ENCODE measurements around the gene ZNF385C. TPM values are rescaled to one million over a fixed set of nuclear protein-coding genes. Genes with fewer than 3 reads are reported as not detected.

ZNF385C gene
- total RNA-seq, 1 donor from 2014 or later: under 0.01 TPM

DNA sequence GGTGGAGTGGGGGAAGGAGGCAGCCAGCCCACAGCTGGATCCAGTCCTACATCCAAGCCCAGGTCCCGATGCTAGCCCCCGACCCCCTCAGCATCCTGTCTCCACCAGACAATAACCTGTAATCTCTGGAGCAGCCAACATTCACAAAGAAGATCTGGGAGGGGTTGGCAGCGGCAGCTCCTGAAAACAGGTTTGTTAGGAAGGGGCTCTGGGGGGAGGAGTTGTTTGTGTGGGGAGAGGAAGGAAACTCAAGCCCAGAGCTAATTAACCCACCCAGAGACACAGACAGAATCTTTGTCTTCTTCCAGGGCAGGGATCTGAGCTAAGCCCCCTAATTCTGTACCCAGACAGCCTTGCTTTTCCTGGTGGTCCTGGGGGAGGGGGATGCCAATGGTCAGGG, 43.2 kb downstream of the ZNF385C start:
- FAIRE-seq (no peak), DNase-seq (ENCODE audit: low read depth) (no peak)
- Histone ChIP-seq H3K4me3 (ENCODE audit: low read depth, low read length) (no peak overlapping the region), H3K27me3 (ENCODE audit: control insufficient read depth, insufficient read depth, low read length) (peaks cover 6% of the 10 kb centered on the region), H3K36me3 (ENCODE audit: control insufficient read depth, insufficient read depth, low read length) (no peaks in the 10 kb centered on the region)
- TF ChIP-seq CTCF (IDR thresholded peaks at IDR 0.05; ENCODE audit: insufficient read depth, low read length, severe bottlenecking): no peak

GRCh38 chr17:42053731-42054500, 44.4 kb downstream of the ZNF385C start:
- DNase-seq (ENCODE audit: low read depth): no peak
- Histone ChIP-seq H3K4me3 (ENCODE audit: low read depth, low read length) (no peak overlapping the region), H3K36me3 (ENCODE audit: control insufficient read depth, insufficient read depth, low read length) (no peaks in the 10 kb centered on the region), H3K27me3 (ENCODE audit: control insufficient read depth, insufficient read depth, low read length) (peaks cover 5% of the 10 kb centered on the region)
- TF ChIP-seq CTCF (IDR thresholded peaks at IDR 0.05; ENCODE audit: insufficient read depth, low read length, severe bottlenecking): no peak
- FAIRE-seq: peak; percentile 87

GRCh38 chr17:42052346-42052877, 45.9 kb downstream of the ZNF385C start:
- Histone ChIP-seq H3K36me3 (ENCODE audit: control insufficient read depth, insufficient read depth, low read length) (no peaks in the 10 kb centered on the region), H3K27me3 (ENCODE audit: control insufficient read depth, insufficient read depth, low read length) (peaks cover 5% of the 10 kb centered on the region), H3K4me3 (ENCODE audit: low read depth, low read length) (no peak overlapping the region)
- DNase-seq (ENCODE audit: low read depth) (no peak), FAIRE-seq (no peak)
- no peak for TF ChIP-seq CTCF (IDR thresholded peaks at IDR 0.05; ENCODE audit: insufficient read depth, low read length, severe bottlenecking)

DNA sequence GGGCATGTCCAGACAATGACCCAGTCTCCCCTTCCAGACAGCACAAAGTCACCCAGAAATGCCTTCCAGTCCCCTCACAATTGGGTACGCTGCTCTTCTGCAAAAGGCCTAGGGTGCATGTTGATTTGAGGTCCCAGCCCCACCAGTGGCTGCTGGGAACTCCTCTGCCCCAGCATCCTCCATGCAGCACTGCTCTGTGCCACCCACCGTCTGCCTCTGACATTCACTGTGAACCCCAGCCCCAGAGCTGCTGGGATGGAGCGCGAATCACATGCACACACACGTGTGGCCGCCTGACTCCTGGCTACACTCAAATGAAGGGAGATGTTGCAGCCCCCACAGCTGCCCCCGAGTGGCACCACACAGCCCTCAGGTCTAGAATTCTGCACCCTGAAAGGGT, 46.6 kb downstream of the ZNF385C start:
- H3K4me3 ChIP-seq (ENCODE audit: low read depth, low read length): no peak overlapping the region
- no peaks in the 10 kb centered on the region for H3K36me3 ChIP-seq (ENCODE audit: control insufficient read depth, insufficient read depth, low read length)
- no peak for FAIRE-seq
- DNase-seq (ENCODE audit: low read depth): no peak
- TF ChIP-seq CTCF (IDR thresholded peaks at IDR 0.05; ENCODE audit: insufficient read depth, low read length, severe bottlenecking): no peak
- H3K27me3 ChIP-seq (ENCODE audit: control insufficient read depth, insufficient read depth, low read length): peaks cover 5% of the 10 kb centered on the region

DNA sequence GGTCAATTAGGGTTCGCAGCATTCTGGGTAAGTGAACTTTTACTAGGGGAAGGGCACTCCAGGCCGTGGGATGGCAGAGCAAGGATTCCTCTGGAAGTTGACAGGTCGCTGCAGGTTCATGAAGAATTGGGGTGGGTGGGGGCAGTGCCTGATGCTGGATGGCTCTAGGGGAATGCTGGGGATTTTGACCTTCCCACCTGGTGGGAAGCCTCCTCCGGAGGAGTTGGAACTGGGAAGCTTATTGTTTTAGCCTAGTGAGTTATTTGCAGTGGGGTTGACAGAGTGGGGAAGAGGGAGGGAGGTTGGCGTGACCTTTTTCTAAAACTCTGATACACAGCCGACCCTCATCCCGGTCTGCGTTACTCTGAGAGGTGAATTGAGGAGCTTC, 47.3 kb downstream of the ZNF385C start:
- FAIRE-seq: no peak

More for the DNA sequence above, 47.3 kb downstream of the ZNF385C start:
- Histone ChIP-seq H3K4me3 (ENCODE audit: low read depth, low read length) (peak overlapping the region; percentile 56), H3K27me3 (ENCODE audit: control insufficient read depth, insufficient read depth, low read length) (peaks cover 5% of the 10 kb centered on the region), H3K36me3 (ENCODE audit: control insufficient read depth, insufficient read depth, low read length) (no peaks in the 10 kb centered on the region)
- no peak for DNase-seq (ENCODE audit: low read depth)
- TF ChIP-seq CTCF (IDR thresholded peaks at IDR 0.05; ENCODE audit: insufficient read depth, low read length, severe bottlenecking): no peak
